Fibroblast of lung (primary cell): ENCODE measurements around the gene SEC14L1. TPM values are rescaled to one million over a fixed set of nuclear protein-coding genes. Genes with fewer than 3 reads are reported as not detected.

ENCODE experiments used
- DNase-seq, 2 donors: peaks; one replicate each; pipeline versions ENCODE4 v3.0.0 to v3.0.0-alpha.2; 2010; ENCODE audit warnings: low read depth in 2 of 2
- H2AFZ ChIP-seq: 2 replicates; pipeline ENCODE4 v1.5.1; 2012; ENCODE audit warnings: low read length, control low read depth, inconsistent platforms
- H3K27ac ChIP-seq: 2 replicates; pipeline ENCODE4 v1.5.1; 2011; ENCODE audit warnings: low read length, control low read depth; ENCODE audit not compliant: insufficient read depth
- H3K27me3 ChIP-seq: 2 replicates; pipeline ENCODE4 v1.5.1; 2011; ENCODE audit warnings: mild to moderate bottlenecking, low read length; ENCODE audit not compliant: control insufficient read depth, insufficient read depth
- H3K36me3 ChIP-seq: 2 replicates; pipeline ENCODE4 v1.5.1; 2011; ENCODE audit warnings: low read length; ENCODE audit not compliant: control insufficient read depth, insufficient read depth
- H3K4me1 ChIP-seq: 2 replicates; pipeline ENCODE4 v1.5.1; 2011; ENCODE audit warnings: low read length; ENCODE audit not compliant: control insufficient read depth, insufficient read depth; ENCODE audit errors: extremely low read depth
- H3K4me2 ChIP-seq: 2 replicates; pipeline ENCODE4 v1.5.1; 2011; ENCODE audit warnings: low read length, control low read depth; ENCODE audit not compliant: insufficient read depth; ENCODE audit errors: extremely low read depth
- H3K4me3 ChIP-seq, 4 experiments: fragments of 200-600 bp in 1 of 4; sonication (generic) in 1 of 4; replicated peaks in 1 of 4; 2 replicates each; pipeline ENCODE4 v1.5.1; 2011 to 2016; ENCODE audit warnings: low read length in 4 of 4, low read depth in 3 of 4, mild to moderate bottlenecking in 3 of 4, control low read depth in 2 of 4, inconsistent platforms in 1 of 4, mixed read lengths in 1 of 4; ENCODE audit not compliant: insufficient read depth in 1 of 4; ENCODE audit errors: control extremely low read depth in 1 of 4
- H3K79me2 ChIP-seq: 2 replicates; pipeline ENCODE4 v1.5.1; 2012; ENCODE audit warnings: mild to moderate bottlenecking, low read length, inconsistent platforms; ENCODE audit not compliant: control insufficient read depth, insufficient read depth
- H3K9ac ChIP-seq: 2 replicates; pipeline ENCODE4 v1.5.1; 2011; ENCODE audit warnings: mild to moderate bottlenecking, low read length, control low read depth; ENCODE audit not compliant: insufficient read depth
- H3K9me3 ChIP-seq: 2 replicates; pipeline ENCODE4 v1.5.1; 2012; ENCODE audit warnings: low read depth, low read length; ENCODE audit not compliant: control insufficient read depth, insufficient read depth
- H4K20me1 ChIP-seq: 2 replicates; pipeline ENCODE4 v1.5.1; 2011; ENCODE audit warnings: low read length; ENCODE audit not compliant: control insufficient read depth, insufficient read depth; ENCODE audit errors: extremely low read depth
- CTCF ChIP-seq, 2 donors: IDR thresholded peaks in 1 of 2; conservative IDR thresholded peaks in 1 of 2; 1 replicate in 1 of 2; 2 replicates in 1 of 2; pipeline ENCODE4 v1.5.1; 2011 to 2012; ENCODE audit warnings: low read length in 2 of 2, control low read depth in 1 of 2, inconsistent platforms in 1 of 2, low read depth in 1 of 2, mild to moderate bottlenecking in 1 of 2
- EZH2 ChIP-seq: IDR thresholded peaks from 2 replicates; pipeline ENCODE4 v1.5.1; 2012; ENCODE audit warnings: low read length, control low read depth, mild to moderate bottlenecking; ENCODE audit errors: missing control alignments
- polyA plus RNA-seq, 2 donors: library from polyadenylated mRNA; depleted of rRNA in 1 of 2; stranded (reverse) in 1 of 2; unstranded in 1 of 2; fragments of >200 nt; gene quantifications; 2 replicates each; pipeline ENCODE4 v1.2.1, GENCODE V29; 2011 to 2012; ENCODE audit warnings: missing spikeins in 1 of 2
- total RNA-seq: library from RNA; depleted of rRNA; stranded (reverse); fragments of >200 nt; gene quantifications from 2 replicates; pipeline ENCODE4 v1.2.1, GENCODE V29; 2014

SEC14L1 gene
- total and polyA plus RNA-seq, 2 donors (not counting 1 experiment from before 2014, with no cell fraction given), result 21.1 to 32.9 TPM

GRCh38 chr17:77146246-77146632 lies 5.5 kb downstream of the SEC14L1 start:
- DNase-seq, result no peak
- H3K4me3 ChIP-seq, result no peak overlapping the region
- peaks cover 2% of the 10 kb centered on the region for H3K36me3 ChIP-seq
- peaks cover 38% of the 10 kb centered on the region for H3K79me2 ChIP-seq
- peak overlapping the region; percentile 55 for H3K4me2 ChIP-seq
- no peaks in the 10 kb centered on the region for H3K27me3 ChIP-seq
- H3K4me1 ChIP-seq, result peaks cover 4% of the 10 kb centered on the region
- TF ChIP-seq EZH2 (no peak), CTCF (conservative IDR thresholded peaks at IDR 0.05 in 1 of 2, IDR thresholded peaks at IDR 0.05 in 1 of 2; ENCODE audit: low read depth in 1 of 2, low read length in 2 of 2) (no peak)
- H2AFZ ChIP-seq, result no peak overlapping the region
- no peak overlapping the region for H3K9ac ChIP-seq
- H3K27ac ChIP-seq, result no peak overlapping the region
- H3K9me3 ChIP-seq, result no peaks in the 10 kb centered on the region
- H4K20me1 ChIP-seq, result no peaks in the 10 kb centered on the region

GRCh38 chr17:77146882-77147281 lies 6.1 kb downstream of the SEC14L1 start:
- peaks cover 4% of the 10 kb centered on the region for H3K4me1 ChIP-seq
- no peak for TF ChIP-seq CTCF (conservative IDR thresholded peaks at IDR 0.05 in 1 of 2, IDR thresholded peaks at IDR 0.05 in 1 of 2; ENCODE audit: low read depth in 1 of 2, low read length in 2 of 2)
- TF ChIP-seq EZH2, result no peak
- no peak overlapping the region for H3K27ac ChIP-seq
- peaks cover 2% of the 10 kb centered on the region for H3K36me3 ChIP-seq
- H3K4me2 ChIP-seq, result no peak overlapping the region
- no peak overlapping the region for H2AFZ ChIP-seq
- H3K9me3 ChIP-seq, result no peaks in the 10 kb centered on the region
- H3K4me3 ChIP-seq, result no peak overlapping the region
- H3K9ac ChIP-seq, result no peak overlapping the region
- H3K27me3 ChIP-seq, result no peaks in the 10 kb centered on the region
- H3K79me2 ChIP-seq, result peaks cover 35% of the 10 kb centered on the region
- no peaks in the 10 kb centered on the region for H4K20me1 ChIP-seq
- DNase-seq, result no peak

GRCh38 chr17:77147357-77147801 lies 6.6 kb downstream of the SEC14L1 start:
- Histone ChIP-seq H3K27ac (no peak overlapping the region), H3K4me2 (no peak overlapping the region), H3K4me1 (peaks cover 4% of the 10 kb centered on the region), H3K9ac (no peak overlapping the region), H3K9me3 (no peaks in the 10 kb centered on the region), H3K36me3 (peaks cover 2% of the 10 kb centered on the region), H4K20me1 (no peaks in the 10 kb centered on the region), H2AFZ (no peak overlapping the region), H3K27me3 (no peaks in the 10 kb centered on the region), H3K79me2 (peaks cover 30% of the 10 kb centered on the region), H3K4me3 (no peak overlapping the region)
- TF ChIP-seq EZH2, result no peak
- no peak for DNase-seq
